Kidney (tissue), 14 donors: Measurements from ENCODE around the gene CAPN12. TPM values are rescaled to one million over a fixed set of nuclear protein-coding genes. Genes with fewer than 3 reads are reported as not detected.
A peak's percentile ranks its signal among the peaks of the same experiment; 100 is the strongest.

Experiments
- DNase-seq, 5 donors: peaks; one replicate each; pipeline ENCODE4 v3.0.0-alpha.2; 2013 to 2020
- FAIRE-seq: peaks from 2 replicates; lab custom pipeline; 2012; peaks lifted over from hg19 to GRCh38; lab: Jason Lieb, UNC
- H3K27ac ChIP-seq, 2 donors: one replicate each; pipeline ENCODE4 v1.7.0; 2013; ENCODE audit warnings: low read depth in 2 of 2, low read length in 2 of 2, inconsistent platforms in 1 of 2
- H3K27me3 ChIP-seq: one replicate; pipeline ENCODE4 v1.7.1; 2013; ENCODE audit warnings: low read length, inconsistent platforms; ENCODE audit not compliant: control insufficient read depth, insufficient read depth
- H3K36me3 ChIP-seq, 3 donors: one replicate each; pipeline versions ENCODE4 v1.7.0 to v1.7.1; 2013; ENCODE audit warnings: low read length in 3 of 3, control low read depth in 1 of 3, inconsistent platforms in 1 of 3; ENCODE audit not compliant: insufficient read depth in 3 of 3, control insufficient read depth in 2 of 3
- H3K4me1 ChIP-seq, 3 donors: one replicate each; pipeline versions ENCODE4 v1.7.0 to v1.7.1; 2013; ENCODE audit warnings: low read length in 3 of 3, inconsistent platforms in 1 of 3, low read depth in 1 of 3; ENCODE audit not compliant: control insufficient read depth in 2 of 3, insufficient read depth in 2 of 3
- H3K4me3 ChIP-seq, 3 donors: one replicate each; pipeline versions ENCODE4 v1.7.0 to v1.8.1; 2013; ENCODE audit warnings: low read length in 3 of 3, control low read depth in 1 of 3, inconsistent platforms in 1 of 3
- H3K9ac ChIP-seq, 3 donors: one replicate each; pipeline versions ENCODE4 v1.7.0 to v1.7.1; 2013; ENCODE audit warnings: low read length in 3 of 3, control low read depth in 1 of 3, inconsistent platforms in 1 of 3
- H3K9me3 ChIP-seq, 3 donors: one replicate each; pipeline versions ENCODE4 v1.7.0 to v1.7.1; 2013; ENCODE audit warnings: low read length in 3 of 3, control low read depth in 1 of 3, inconsistent platforms in 1 of 3; ENCODE audit not compliant: control insufficient read depth in 2 of 3, insufficient read depth in 1 of 3
- intact Hi-C: fragments of 100-400 bp; cut with DNase I; formaldehyde crosslinking; loops from one replicate; pipeline ENCODE4 v1.11.1; 2022
- polyA plus RNA-seq: library from polyadenylated mRNA; stranded (reverse); fragments of 350-450 nt; fragmentation: Illumina TruSeq; extraction: RNeasy Lipid Tissue Mini Kit (QIAGEN cat#74804); gene quantifications from one replicate; pipeline ENCODE4 v1.2.3, GENCODE V29; 2014; ENCODE audit warnings: low read depth, low replicate concordance; ENCODE audit not compliant: insufficient read depth
- total RNA-seq: library from RNA; stranded (reverse); fragmentation: NEBNext Ultra II Directional; extraction: Animal tissue kit (Norgen Biotek cat#: 25700); gene quantifications from one replicate; pipeline ENCODE4 v1.2.1, GENCODE V29; 2021
- TF ChIP-seq, protein P1 (sequence below): IDR thresholded peaks from 3 replicates; pipeline ENCODE4 v1.5.1; 2012; ENCODE audit warnings: mild to moderate bottlenecking, moderate library complexity, borderline replicate concordance; ENCODE audit not compliant: insufficient read depth; ENCODE audit errors: extremely low read depth
- donor health status: control.
- donor health status: control.
- donor health status: control.
- donor health status: control.
- donor health status: control.
- donor health status: DM: yes; HTN: yes; CAD: no.
- donor health status: Normal renal cell carcinoma (clear cell type).

CAPN12 gene
- total and polyA plus RNA-seq, 2 donors from 2014 or later: 27.1 to 31.1 TPM

DNA sequence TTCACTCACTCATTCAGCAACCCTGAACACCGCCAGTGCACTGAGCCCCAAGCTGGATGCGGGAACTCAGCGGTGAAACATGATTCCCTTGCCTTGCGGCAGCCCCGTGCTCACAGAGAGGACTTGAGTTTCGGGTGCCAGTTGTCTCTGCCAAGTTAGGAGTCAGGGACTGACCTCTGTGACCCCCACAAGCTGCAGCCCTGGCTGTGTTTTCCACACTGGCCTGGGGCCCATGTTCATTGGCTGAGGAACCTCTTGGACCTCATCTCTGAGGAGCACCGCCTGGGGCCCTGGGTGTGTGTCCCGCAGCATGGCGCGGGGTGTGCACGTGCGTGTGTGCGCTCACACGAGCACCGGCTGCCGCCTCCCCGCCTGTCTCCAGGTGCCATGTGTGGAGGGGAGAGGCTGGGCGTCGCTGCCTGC lies 31.0 kb downstream of the CAPN12 start:
- no peak for FAIRE-seq
- H3K9ac ChIP-seq: peak overlapping the region in 1 of 3 donors; percentile 66
- peaks cover 0 to 55% (median 22%) of the 10 kb centered on the region in 3 donors for H3K4me1 ChIP-seq
- DNase-seq: peak in 1 of 5 donors; percentile 61
- H3K36me3 ChIP-seq: peaks cover 0 to 75% (median 42%) of the 10 kb centered on the region in 3 donors
- no peaks in the 10 kb centered on the region for H3K27me3 ChIP-seq
- H3K27ac ChIP-seq: peak overlapping the region; percentile 89 to 92
- no peak overlapping the region for H3K4me3 ChIP-seq
- H3K9me3 ChIP-seq: no peaks in the 10 kb centered on the region
- intact Hi-C loops: no loop called here
- TF ChIP-seq, protein P1, sequence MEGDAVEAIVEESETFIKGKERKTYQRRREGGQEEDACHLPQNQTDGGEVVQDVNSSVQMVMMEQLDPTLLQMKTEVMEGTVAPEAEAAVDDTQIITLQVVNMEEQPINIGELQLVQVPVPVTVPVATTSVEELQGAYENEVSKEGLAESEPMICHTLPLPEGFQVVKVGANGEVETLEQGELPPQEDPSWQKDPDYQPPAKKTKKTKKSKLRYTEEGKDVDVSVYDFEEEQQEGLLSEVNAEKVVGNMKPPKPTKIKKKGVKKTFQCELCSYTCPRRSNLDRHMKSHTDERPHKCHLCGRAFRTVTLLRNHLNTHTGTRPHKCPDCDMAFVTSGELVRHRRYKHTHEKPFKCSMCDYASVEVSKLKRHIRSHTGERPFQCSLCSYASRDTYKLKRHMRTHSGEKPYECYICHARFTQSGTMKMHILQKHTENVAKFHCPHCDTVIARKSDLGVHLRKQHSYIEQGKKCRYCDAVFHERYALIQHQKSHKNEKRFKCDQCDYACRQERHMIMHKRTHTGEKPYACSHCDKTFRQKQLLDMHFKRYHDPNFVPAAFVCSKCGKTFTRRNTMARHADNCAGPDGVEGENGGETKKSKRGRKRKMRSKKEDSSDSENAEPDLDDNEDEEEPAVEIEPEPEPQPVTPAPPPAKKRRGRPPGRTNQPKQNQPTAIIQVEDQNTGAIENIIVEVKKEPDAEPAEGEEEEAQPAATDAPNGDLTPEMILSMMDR: no peak

DNA sequence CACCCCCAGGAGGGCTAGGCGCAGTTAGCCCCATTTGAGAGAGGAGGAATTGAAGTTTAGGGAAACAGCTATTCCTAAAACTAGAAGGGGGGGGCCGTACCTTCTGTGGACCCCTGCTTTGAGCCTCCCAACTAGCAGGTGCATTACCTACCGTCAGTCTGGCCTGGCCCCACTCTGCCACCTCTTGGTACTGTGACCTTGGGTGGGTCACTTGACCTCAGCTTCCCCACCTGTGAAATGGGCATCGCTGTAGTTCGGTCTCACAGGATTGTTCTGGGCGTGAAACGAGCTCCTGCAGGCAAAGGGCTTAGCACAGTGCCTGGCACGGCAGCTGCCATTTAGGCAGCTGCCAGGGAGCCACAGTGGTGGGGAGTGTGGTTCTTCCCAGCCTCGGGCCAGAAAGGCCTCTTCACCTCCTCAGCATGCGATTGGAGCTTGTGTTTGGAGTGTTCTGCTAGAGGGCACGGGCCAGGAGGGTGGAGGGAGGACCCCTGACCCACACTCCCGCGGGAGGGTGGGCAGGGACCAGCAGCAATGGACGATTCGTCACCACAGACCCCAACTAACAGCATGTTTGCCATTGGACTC lies 32.0 kb downstream of the CAPN12 start:
- DNase-seq: no peak
- Histone ChIP-seq H3K36me3 (peaks cover 0 to 77% (median 48%) of the 10 kb centered on the region in 3 donors), H3K27me3 (no peaks in the 10 kb centered on the region), H3K4me3 (no peak overlapping the region), H3K9me3 (no peaks in the 10 kb centered on the region), H3K4me1 (peaks cover 0 to 63% (median 30%) of the 10 kb centered on the region in 3 donors), H3K27ac (peak overlapping the region; percentile 89 to 92), H3K9ac (peak overlapping the region in 1 of 3 donors; percentile 34)
- no peak for FAIRE-seq
- TF ChIP-seq, protein P1: no peak
- intact Hi-C loops: no loop called here

DNA sequence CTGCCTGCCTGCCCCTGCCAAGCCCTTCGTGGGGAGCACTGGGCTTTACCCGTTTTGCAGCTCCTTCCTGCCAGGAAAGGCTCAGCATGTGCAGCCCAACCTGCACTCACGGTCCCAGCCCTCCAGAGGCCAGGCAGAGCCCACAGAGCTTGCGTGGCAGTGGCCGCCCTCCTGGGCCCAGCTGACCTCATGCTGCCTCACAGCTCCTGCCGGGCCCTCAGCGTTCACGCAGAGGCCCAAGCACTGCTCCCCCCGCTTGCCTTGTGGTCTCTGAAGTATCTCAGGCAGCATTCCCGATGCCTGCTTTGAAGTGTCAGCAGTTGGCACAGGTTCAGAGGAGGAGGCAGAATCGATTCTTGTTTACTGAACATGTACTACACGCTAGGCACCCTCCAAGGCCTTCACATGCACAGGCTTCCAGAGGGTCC lies 32.5 kb downstream of the CAPN12 start:
- Histone ChIP-seq H3K4me3 (no peak overlapping the region), H3K27ac (peak overlapping the region; percentile 67 to 89), H3K27me3 (no peaks in the 10 kb centered on the region), H3K9me3 (no peaks in the 10 kb centered on the region), H3K9ac (peak overlapping the region in 1 of 3 donors; percentile 34), H3K4me1 (peaks cover 0 to 68% (median 33%) of the 10 kb centered on the region in 3 donors), H3K36me3 (peaks cover 0 to 77% (median 46%) of the 10 kb centered on the region in 3 donors)
- no peak for FAIRE-seq
- TF ChIP-seq, protein P1: no peak
- intact Hi-C loops: no loop called here
- no peak for DNase-seq
